Bronchial epithelial cell (primary cell): ENCODE data around the gene CNTNAP2. TPM values are rescaled to one million over a fixed set of nuclear protein-coding genes. Genes with fewer than 3 reads are reported as not detected.

ENCODE experiments used
- DNase-seq: peaks from one replicate; pipeline ENCODE4 v3.0.0-alpha.2; 2010; ENCODE audit warnings: low read depth
- FAIRE-seq: peaks from 2 replicates; lab custom pipeline; 2011; peaks lifted over from hg19 to GRCh38; lab: Jason Lieb, UNC
- H3K27me3 ChIP-seq: 2 replicates; pipeline ENCODE4 v1.5.1; 2011; ENCODE audit warnings: low read length; ENCODE audit not compliant: control insufficient read depth, insufficient read depth
- H3K36me3 ChIP-seq: 2 replicates; pipeline ENCODE4 v1.5.1; 2011; ENCODE audit warnings: low read length; ENCODE audit not compliant: control insufficient read depth, insufficient read depth
- H3K4me3 ChIP-seq: 2 replicates; pipeline ENCODE4 v1.5.1; 2011; ENCODE audit warnings: mild to moderate bottlenecking, low read depth, low read length, control low read depth
- CTCF ChIP-seq: IDR thresholded peaks from 2 replicates; pipeline ENCODE4 v1.5.1; 2011; ENCODE audit warnings: mild to moderate bottlenecking, moderate library complexity, low read length, control low read depth, inconsistent platforms; ENCODE audit not compliant: insufficient read depth, severe bottlenecking
- total RNA-seq: library from RNA; depleted of rRNA; stranded (reverse); fragments of >200 nt; gene quantifications from 2 replicates; pipeline ENCODE4 v1.2.1, GENCODE V29; 2014

Gene CNTNAP2
- total RNA-seq, 1 donor from 2014 or later: 0.26 TPM

- no peaks in the 10 kb centered on the region for H3K27me3 ChIP-seq
- FAIRE-seq: no peak
Measured at GRCh38 chr7:148383651-148384050, 2267.1 kb downstream of the CNTNAP2 start.

GRCh38 chr7:148385009-148385682 is 2268.5 kb downstream of the CNTNAP2 start:
- Histone ChIP-seq H3K4me3 (no peak overlapping the region), H3K27me3 (no peaks in the 10 kb centered on the region), H3K36me3 (no peaks in the 10 kb centered on the region)
- no peak for TF ChIP-seq CTCF
- DNase-seq (peak; percentile 29), FAIRE-seq (no peak)

More at GRCh38 chr7:148383651-148384050, 2267.1 kb downstream of the CNTNAP2 start:
- no peak overlapping the region for H3K4me3 ChIP-seq
- no peak for DNase-seq
- no peak for TF ChIP-seq CTCF
- no peaks in the 10 kb centered on the region for H3K36me3 ChIP-seq

DNA sequence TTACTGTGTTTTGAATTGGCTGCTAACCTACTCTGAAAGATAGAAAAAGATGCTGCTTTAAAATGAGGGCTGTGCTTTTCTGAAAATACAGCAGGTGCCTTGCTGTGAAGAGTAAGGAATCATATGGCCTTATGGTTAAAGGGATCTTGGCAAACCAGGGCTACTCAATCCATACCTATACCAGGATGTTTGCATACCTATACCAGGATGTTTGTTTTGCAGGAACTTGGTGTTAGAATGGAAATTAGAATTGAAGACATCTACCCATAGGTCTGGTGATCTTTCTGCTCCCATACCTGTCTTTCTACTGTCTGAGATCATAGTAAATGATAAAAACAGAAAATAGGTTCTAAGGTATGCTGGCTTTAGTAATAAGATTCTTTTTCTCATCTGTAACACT is 2273.8 kb downstream of the CNTNAP2 start:
- H3K36me3 ChIP-seq: no peaks in the 10 kb centered on the region
- H3K27me3 ChIP-seq: no peaks in the 10 kb centered on the region
- FAIRE-seq (no peak), DNase-seq (no peak)
- H3K4me3 ChIP-seq: no peak overlapping the region
- no peak for TF ChIP-seq CTCF

DNA sequence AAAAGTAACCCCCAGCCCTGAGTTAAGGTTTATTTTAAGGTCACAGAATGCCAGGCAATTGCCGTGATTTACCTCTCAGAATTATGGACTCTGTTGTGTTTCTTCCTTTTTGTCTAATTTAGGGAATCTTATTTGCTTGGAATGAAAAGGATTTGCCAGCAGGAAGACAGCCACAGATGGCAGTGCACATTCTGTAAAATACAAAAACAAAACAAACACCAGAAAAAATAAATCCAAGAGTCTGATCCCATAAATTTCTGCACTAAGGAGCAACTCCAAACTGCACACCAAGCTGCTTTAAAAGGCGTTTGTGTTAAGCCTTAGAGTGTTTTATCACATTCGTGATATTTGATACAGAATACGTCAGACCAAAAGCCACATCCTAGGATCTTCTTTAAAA is 2275.0 kb downstream of the CNTNAP2 start:
- TF ChIP-seq CTCF: no peak
- no peaks in the 10 kb centered on the region for H3K27me3 ChIP-seq
- FAIRE-seq: no peak
- no peaks in the 10 kb centered on the region for H3K36me3 ChIP-seq
- no peak overlapping the region for H3K4me3 ChIP-seq
- DNase-seq: no peak

DNA sequence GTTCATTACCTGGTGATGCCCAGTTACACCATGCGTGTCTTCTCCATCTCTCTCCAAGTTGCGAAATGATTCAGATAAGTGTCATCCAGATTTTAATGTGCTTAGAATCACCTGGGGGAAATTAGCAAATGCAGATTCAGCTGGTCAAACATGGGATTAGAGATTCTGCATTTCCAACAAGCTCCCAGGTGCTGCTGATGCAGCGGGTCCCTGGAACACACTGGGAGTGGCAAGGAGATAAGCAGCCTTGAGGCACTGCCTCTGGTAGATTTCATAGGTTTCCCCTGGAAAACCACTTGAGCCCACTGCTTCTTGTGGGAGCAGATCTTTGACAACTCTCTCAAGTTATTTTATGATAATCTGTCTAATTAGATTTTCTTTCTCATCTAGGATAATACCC is 2278.0 kb downstream of the CNTNAP2 start:
- Histone ChIP-seq H3K4me3 (no peak overlapping the region), H3K36me3 (no peaks in the 10 kb centered on the region), H3K27me3 (no peaks in the 10 kb centered on the region)
- DNase-seq (peak; percentile 18), FAIRE-seq (no peak)
- TF ChIP-seq CTCF: no peak

DNA sequence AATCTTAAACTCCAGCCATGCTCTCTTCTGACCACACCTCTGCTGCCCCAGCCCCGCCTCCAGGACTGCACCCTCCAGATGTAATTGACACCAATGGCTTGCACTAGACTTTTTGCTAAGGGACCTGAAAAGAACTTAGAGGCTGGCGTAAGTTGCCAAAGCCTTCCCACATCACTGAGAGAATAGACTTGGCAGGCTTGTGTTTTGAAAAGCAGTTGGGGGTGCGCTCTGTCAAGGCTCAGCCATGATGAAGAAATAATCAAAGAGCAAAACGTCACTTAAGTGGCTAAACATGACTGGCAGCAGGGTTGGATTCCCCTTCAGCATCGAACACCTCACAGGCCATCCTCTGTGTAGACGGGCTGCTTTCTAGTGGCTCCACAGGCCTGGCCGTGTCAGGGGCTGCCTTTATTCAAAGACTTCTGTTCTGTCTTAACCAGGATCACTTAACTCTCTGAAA is 2278.8 kb downstream of the CNTNAP2 start:
- FAIRE-seq (no peak), DNase-seq (no peak)
- TF ChIP-seq CTCF: no peak
- Histone ChIP-seq H3K36me3 (no peaks in the 10 kb centered on the region), H3K27me3 (no peaks in the 10 kb centered on the region), H3K4me3 (no peak overlapping the region)
